GM21619 (cell line): Measurements from ENCODE around the gene PDE1C.

Experiments used
- ATAC-seq: cut with Tn5 transposase; IDR thresholded peaks from one replicate; pipeline ENCODE4 v1.9.1; 2021; ENCODE audit not compliant: unreplicated experiment

The PDE1C gene

GRCh38 chr7:31724696-31725095, 345.5 kb downstream of the PDE1C start:
- no peak for ATAC-seq

- no peak for ATAC-seq
Measured at GRCh38 chr7:31720366-31720765, 349.8 kb downstream of the PDE1C start.

GRCh38 chr7:31716355-31716754, 353.9 kb downstream of the PDE1C start:
- no peak for ATAC-seq

- no peak for ATAC-seq
Measured at GRCh38 chr7:31710171-31710570, 360.0 kb downstream of the PDE1C start.

- no peak for ATAC-seq
Measured at GRCh38 chr7:31707089-31707488, 363.1 kb downstream of the PDE1C start.

GRCh38 chr7:31705377-31705776, 364.8 kb downstream of the PDE1C start:
- no peak for ATAC-seq

GRCh38 chr7:31702354-31702753, 367.9 kb downstream of the PDE1C start:
- no peak for ATAC-seq
